CD4-positive, alpha-beta T cell (primary cell): ENCODE data around the gene TRPC4AP. TPM values are rescaled to one million over a fixed set of nuclear protein-coding genes. Genes with fewer than 3 reads are reported as not detected.

ENCODE experiments used
- ATAC-seq: fragments of 200-7000 bp; cut with Tn5 transposase; one replicate; pipeline ENCODE4 v1.10.0; 2022; ENCODE audit warnings: mild to moderate bottlenecking; ENCODE audit not compliant: poor library complexity
- CTCF ChIA-PET: fragments of 350-600 bp; sonication (Branson Sonifier 250); formaldehyde crosslinking; loops from one replicate; lab custom pipeline; 2021; ENCODE audit warnings: antibody characterized with exemption, inconsistent platforms; lab: Charles Lee
- POLR2A ChIA-PET: fragments of 350-600 bp; sonication (Branson Sonifier 250); formaldehyde crosslinking; loops from one replicate; lab custom pipeline; 2021; ENCODE audit warnings: antibody characterized with exemption, inconsistent platforms; lab: Charles Lee
- DNase-seq, 14 experiments: peaks; one replicate each; pipeline ENCODE4 v3.0.0-alpha.2; 2013 to 2020; ENCODE audit warnings: mixed read lengths in 2 of 14
- H3K27ac ChIP-seq, 2 donors: one replicate each; pipeline versions ENCODE4 v1.5.1 to v1.7.0; 2013; ENCODE audit warnings: low read length in 2 of 2, low read depth in 1 of 2, mild to moderate bottlenecking in 1 of 2
- H3K27me3 ChIP-seq, 2 experiments: 1 replicate in 1 of 2; 2 replicates in 1 of 2; pipeline versions ENCODE4 v1.6.1 to v1.7.0; 2013; ENCODE audit warnings: low read length in 2 of 2, control low read depth in 1 of 2, mild to moderate bottlenecking in 1 of 2, moderate library complexity in 1 of 2; ENCODE audit not compliant: insufficient read depth in 2 of 2, control insufficient read depth in 1 of 2
- H3K36me3 ChIP-seq: one replicate; pipeline ENCODE4 v1.6.1; 2013; ENCODE audit warnings: low read length, control low read depth; ENCODE audit not compliant: insufficient read depth
- H3K4me1 ChIP-seq: one replicate; pipeline ENCODE4 v1.6.1; 2013; ENCODE audit warnings: low read length, control low read depth; ENCODE audit not compliant: insufficient read depth
- H3K4me3 ChIP-seq: one replicate; pipeline ENCODE4 v1.5.1; 2013; ENCODE audit warnings: mild to moderate bottlenecking, low read length, moderate library complexity
- H3K9me3 ChIP-seq, 2 experiments: 1 replicate in 1 of 2; 2 replicates in 1 of 2; pipeline versions ENCODE4 v1.6.1 to v1.7.0; 2013; ENCODE audit warnings: low read length in 2 of 2, mild to moderate bottlenecking in 2 of 2, control low read depth in 1 of 2, moderate library complexity in 1 of 2; ENCODE audit not compliant: control insufficient read depth in 1 of 2, insufficient read depth in 1 of 2
- H3K27ac Mint-ChIP-seq: one replicate; pipeline ENCODE4 v1.8.0; 2020; ENCODE audit warnings: mixed read lengths
- H3K27me3 Mint-ChIP-seq: one replicate; pipeline ENCODE4 v1.8.0; 2021; ENCODE audit warnings: mixed read lengths
- H3K36me3 Mint-ChIP-seq: one replicate; pipeline ENCODE4 v1.8.0; 2021; ENCODE audit warnings: low read depth, mixed read lengths
- H3K4me1 Mint-ChIP-seq: one replicate; pipeline ENCODE4 v1.8.0; 2021; ENCODE audit warnings: low read depth, mixed read lengths
- H3K4me3 Mint-ChIP-seq: one replicate; pipeline ENCODE4 v1.8.0; 2020; ENCODE audit warnings: mild to moderate bottlenecking, mixed read lengths
- H3K9me3 Mint-ChIP-seq: one replicate; pipeline ENCODE4 v1.8.0; 2020; ENCODE audit warnings: mixed read lengths
- intact Hi-C, 2 experiments: fragments of 100-400 bp; cut with DNase I in 1 of 2; cut with micrococcal nuclease in 1 of 2; formaldehyde crosslinking; loops; one replicate each; pipeline versions ENCODE4 v1.15.1 to v1.9.0; 2023 to 2025; cut with DNase I, micrococcal nuclease
- polyA plus RNA-seq, 2 donors: library from polyadenylated mRNA; unstranded; fragments of 120-200 nt; gene quantifications; one replicate each; pipeline ENCODE4 v1.2.1, GENCODE V29; 2013
- total RNA-seq, 174 experiments: library from RNA in 2 of 174; stranded (reverse) in 2 of 174; gene quantifications; one replicate each; pipeline ENCODE4 v1.2.3 and lab custom pipeline; 2021 to 2026
- TF ChIP-seq, protein P1 (sequence below): fragments of 200-600 bp; IDR thresholded peaks from one replicate; pipeline ENCODE4 v1.8.0; 2022; ENCODE audit warnings: antibody characterized with exemption, mild to moderate bottlenecking

TRPC4AP gene, protein sequence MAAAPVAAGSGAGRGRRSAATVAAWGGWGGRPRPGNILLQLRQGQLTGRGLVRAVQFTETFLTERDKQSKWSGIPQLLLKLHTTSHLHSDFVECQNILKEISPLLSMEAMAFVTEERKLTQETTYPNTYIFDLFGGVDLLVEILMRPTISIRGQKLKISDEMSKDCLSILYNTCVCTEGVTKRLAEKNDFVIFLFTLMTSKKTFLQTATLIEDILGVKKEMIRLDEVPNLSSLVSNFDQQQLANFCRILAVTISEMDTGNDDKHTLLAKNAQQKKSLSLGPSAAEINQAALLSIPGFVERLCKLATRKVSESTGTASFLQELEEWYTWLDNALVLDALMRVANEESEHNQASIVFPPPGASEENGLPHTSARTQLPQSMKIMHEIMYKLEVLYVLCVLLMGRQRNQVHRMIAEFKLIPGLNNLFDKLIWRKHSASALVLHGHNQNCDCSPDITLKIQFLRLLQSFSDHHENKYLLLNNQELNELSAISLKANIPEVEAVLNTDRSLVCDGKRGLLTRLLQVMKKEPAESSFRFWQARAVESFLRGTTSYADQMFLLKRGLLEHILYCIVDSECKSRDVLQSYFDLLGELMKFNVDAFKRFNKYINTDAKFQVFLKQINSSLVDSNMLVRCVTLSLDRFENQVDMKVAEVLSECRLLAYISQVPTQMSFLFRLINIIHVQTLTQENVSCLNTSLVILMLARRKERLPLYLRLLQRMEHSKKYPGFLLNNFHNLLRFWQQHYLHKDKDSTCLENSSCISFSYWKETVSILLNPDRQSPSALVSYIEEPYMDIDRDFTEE
- total RNA-seq, result 10 to 100 TPM; 56.3 to 60.6 TPM
- 40.4 TPM for polyA plus RNA-seq (2013, experiment 1 of 2)
- 48.7 TPM for polyA plus RNA-seq (2013, experiment 2 of 2)
- total RNA-seq (lab: John Stamatoyannopoulos, UW), result 96.0 to 248 (median 141) reads per million in 172 experiments

- TF ChIP-seq, protein P1, sequence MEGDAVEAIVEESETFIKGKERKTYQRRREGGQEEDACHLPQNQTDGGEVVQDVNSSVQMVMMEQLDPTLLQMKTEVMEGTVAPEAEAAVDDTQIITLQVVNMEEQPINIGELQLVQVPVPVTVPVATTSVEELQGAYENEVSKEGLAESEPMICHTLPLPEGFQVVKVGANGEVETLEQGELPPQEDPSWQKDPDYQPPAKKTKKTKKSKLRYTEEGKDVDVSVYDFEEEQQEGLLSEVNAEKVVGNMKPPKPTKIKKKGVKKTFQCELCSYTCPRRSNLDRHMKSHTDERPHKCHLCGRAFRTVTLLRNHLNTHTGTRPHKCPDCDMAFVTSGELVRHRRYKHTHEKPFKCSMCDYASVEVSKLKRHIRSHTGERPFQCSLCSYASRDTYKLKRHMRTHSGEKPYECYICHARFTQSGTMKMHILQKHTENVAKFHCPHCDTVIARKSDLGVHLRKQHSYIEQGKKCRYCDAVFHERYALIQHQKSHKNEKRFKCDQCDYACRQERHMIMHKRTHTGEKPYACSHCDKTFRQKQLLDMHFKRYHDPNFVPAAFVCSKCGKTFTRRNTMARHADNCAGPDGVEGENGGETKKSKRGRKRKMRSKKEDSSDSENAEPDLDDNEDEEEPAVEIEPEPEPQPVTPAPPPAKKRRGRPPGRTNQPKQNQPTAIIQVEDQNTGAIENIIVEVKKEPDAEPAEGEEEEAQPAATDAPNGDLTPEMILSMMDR, result peak; percentile 85
- H3K4me3 Mint-ChIP-seq, result peak within 1 kb of the TSS; percentile 91
- H3K27me3 ChIP-seq, result no peaks in the 10 kb centered on the region
- H3K36me3 Mint-ChIP-seq, result peaks cover 29% of the 10 kb centered on the region
- no peaks in the 10 kb centered on the region for H3K9me3 ChIP-seq
- peaks cover 40% of the 10 kb centered on the region for H3K4me1 ChIP-seq
- intact Hi-C loops, result loop anchor here (2.0 to 10.0 kb wide), 8 partner anchors 54 to 1278 kb away; partner anchors contain the start of genes GGT7 (in 2 of the 2), ACSS2 (in 1 of the 2), AHCY (in 1 of the 2) and CHMP4B (in 1 of the 2)
- ATAC-seq (peak; percentile 98), DNase-seq (peak; percentile 78 to 96 (median 86))
- H3K9me3 Mint-ChIP-seq, result no peaks in the 10 kb centered on the region
- CTCF ChIA-PET, result interaction anchor here (0.6 to 1.2 kb wide), 4 partner anchors 10 to 54 kb away, joined by 3 to 4 read pairs (median 3); partner anchors contain the start of gene EDEM2
- peak within 1 kb of the TSS; percentile 83 for H3K27ac Mint-ChIP-seq
- H3K4me1 Mint-ChIP-seq, result peaks cover 53% of the 10 kb centered on the region
- H3K36me3 ChIP-seq, result peaks cover 3% of the 10 kb centered on the region
- peak within 1 kb of the TSS; percentile 72 to 76 for H3K27ac ChIP-seq
- POLR2A ChIA-PET, result interaction anchor here (0.6 to 2.1 kb wide), 4 partner anchors 54 to 362 kb away, joined by 3 to 9 read pairs (median 5); partner anchors contain the start of genes EDEM2 and GGT7
- H3K4me3 ChIP-seq, result peak within 1 kb of the TSS; percentile 99
- H3K27me3 Mint-ChIP-seq, result no peaks in the 10 kb centered on the region
These were observed at the start of gene TRPC4AP for GRCh38 chr20:35092524-35093266. TRPC4AP (minus strand) TSS chr20:35092807; CDS start chr20:35092781, 26 bp downstream.

- intact Hi-C loops, result no loop called here
- POLR2A ChIA-PET, result no interaction called here
- Histone ChIP-seq H3K4me3 (no peak overlapping the region), H3K4me1 (no peaks in the 10 kb centered on the region), H3K9me3 (no peaks in the 10 kb centered on the region), H3K36me3 (peaks cover 89% of the 10 kb centered on the region), H3K27me3 (no peaks in the 10 kb centered on the region), H3K27ac (no peak overlapping the region)
- ATAC-seq, result no peak
- no peaks in the 10 kb centered on the region for H3K9me3 Mint-ChIP-seq
- H3K36me3 Mint-ChIP-seq, result peaks cover 85% of the 10 kb centered on the region
- peaks cover under 1% of the 10 kb centered on the region for H3K4me1 Mint-ChIP-seq
- no peak for DNase-seq
- no peak overlapping the region for H3K27ac Mint-ChIP-seq
- CTCF ChIA-PET, result no interaction called here
- H3K4me3 Mint-ChIP-seq, result no peak overlapping the region
- TF ChIP-seq, protein P1, result no peak
- H3K27me3 Mint-ChIP-seq, result no peaks in the 10 kb centered on the region
These were observed 43.4 kb upstream of the TRPC4AP start for GRCh38 chr20:35135867-35136586.
